ENCODE data around the gene DNAJB7. TPM values are rescaled to one million over a fixed set of nuclear protein-coding genes. Genes with fewer than 3 reads are reported as not detected.

DNAJB7 gene
- total RNA-seq, 1 experiment from 2014 or later, result not detected

DNA sequence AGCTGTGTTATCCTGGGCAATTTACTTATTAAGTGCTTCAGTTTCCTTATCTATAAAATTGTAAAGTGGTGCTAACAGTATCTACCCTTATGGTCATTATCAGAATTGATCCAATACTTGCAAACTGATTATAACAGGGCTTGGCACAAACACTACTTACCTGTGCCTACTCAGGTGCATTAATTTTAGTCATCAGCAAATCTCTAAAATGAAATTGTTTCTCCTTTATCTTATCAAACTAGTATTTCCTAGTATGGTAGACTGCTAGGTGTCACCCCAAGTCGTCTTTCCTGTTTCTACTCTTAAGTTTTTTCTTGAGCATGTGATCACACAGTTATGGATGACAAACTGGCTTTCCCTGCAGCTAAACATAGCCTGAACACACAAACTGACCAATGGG lies 38.5 kb downstream of the DNAJB7 start (continued):
- TF ChIP-seq ZNF219 (CRISPR knock-in tag; IDR thresholded peaks at IDR 0.05; ENCODE audit: borderline replicate concordance) (no peak), NR1H2 (CRISPR knock-in tag; IDR thresholded peaks at IDR 0.05) (no peak), SMAD3 (CRISPR knock-in tag; IDR thresholded peaks at IDR 0.05; ENCODE audit: borderline replicate concordance) (no peak), ZNF232 (CRISPR knock-in tag; IDR thresholded peaks at IDR 0.05) (no peak), TEAD1 (CRISPR knock-in tag; IDR thresholded peaks at IDR 0.05) (no peak), SMAD4 (CRISPR knock-in tag; IDR thresholded peaks at IDR 0.05) (no peak), HMGA2 (CRISPR knock-in tag; IDR thresholded peaks at IDR 0.05) (no peak)
- TF ChIP-seq, protein P1, sequence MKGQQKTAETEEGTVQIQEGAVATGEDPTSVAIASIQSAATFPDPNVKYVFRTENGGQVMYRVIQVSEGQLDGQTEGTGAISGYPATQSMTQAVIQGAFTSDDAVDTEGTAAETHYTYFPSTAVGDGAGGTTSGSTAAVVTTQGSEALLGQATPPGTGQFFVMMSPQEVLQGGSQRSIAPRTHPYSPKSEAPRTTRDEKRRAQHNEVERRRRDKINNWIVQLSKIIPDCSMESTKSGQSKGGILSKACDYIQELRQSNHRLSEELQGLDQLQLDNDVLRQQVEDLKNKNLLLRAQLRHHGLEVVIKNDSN (CRISPR knock-in tag; IDR thresholded peaks at IDR 0.05), result no peak

GRCh38 chr22:40819599-40820140 lies 42.2 kb downstream of the DNAJB7 start:
- DNase-seq (ENCODE audit: low spot score) (no peak), ATAC-seq (no peak)
- POLR2A ChIA-PET, result interaction anchor here (0.6 to 0.9 kb wide), 2 partner anchors 37 to 932 kb away, joined by 3 to 5 read pairs; partner anchors contain the start of gene XPNPEP3
- CTCF ChIA-PET, result interaction anchor here (0.6 to 1.4 kb wide), 5 partner anchors 125 to 281 kb away, joined by 3 to 7 read pairs (median 3); no protein-coding TSS in a partner anchor
- TF ChIP-seq, protein P2, sequence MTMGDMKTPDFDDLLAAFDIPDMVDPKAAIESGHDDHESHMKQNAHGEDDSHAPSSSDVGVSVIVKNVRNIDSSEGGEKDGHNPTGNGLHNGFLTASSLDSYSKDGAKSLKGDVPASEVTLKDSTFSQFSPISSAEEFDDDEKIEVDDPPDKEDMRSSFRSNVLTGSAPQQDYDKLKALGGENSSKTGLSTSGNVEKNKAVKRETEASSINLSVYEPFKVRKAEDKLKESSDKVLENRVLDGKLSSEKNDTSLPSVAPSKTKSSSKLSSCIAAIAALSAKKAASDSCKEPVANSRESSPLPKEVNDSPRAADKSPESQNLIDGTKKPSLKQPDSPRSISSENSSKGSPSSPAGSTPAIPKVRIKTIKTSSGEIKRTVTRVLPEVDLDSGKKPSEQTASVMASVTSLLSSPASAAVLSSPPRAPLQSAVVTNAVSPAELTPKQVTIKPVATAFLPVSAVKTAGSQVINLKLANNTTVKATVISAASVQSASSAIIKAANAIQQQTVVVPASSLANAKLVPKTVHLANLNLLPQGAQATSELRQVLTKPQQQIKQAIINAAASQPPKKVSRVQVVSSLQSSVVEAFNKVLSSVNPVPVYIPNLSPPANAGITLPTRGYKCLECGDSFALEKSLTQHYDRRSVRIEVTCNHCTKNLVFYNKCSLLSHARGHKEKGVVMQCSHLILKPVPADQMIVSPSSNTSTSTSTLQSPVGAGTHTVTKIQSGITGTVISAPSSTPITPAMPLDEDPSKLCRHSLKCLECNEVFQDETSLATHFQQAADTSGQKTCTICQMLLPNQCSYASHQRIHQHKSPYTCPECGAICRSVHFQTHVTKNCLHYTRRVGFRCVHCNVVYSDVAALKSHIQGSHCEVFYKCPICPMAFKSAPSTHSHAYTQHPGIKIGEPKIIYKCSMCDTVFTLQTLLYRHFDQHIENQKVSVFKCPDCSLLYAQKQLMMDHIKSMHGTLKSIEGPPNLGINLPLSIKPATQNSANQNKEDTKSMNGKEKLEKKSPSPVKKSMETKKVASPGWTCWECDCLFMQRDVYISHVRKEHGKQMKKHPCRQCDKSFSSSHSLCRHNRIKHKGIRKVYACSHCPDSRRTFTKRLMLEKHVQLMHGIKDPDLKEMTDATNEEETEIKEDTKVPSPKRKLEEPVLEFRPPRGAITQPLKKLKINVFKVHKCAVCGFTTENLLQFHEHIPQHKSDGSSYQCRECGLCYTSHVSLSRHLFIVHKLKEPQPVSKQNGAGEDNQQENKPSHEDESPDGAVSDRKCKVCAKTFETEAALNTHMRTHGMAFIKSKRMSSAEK (CRISPR knock-in tag; IDR thresholded peaks at IDR 0.05; ENCODE audit: borderline replicate concordance), result 0 out of 2 replicates have a peak, but pooled peaks have one; percentile 3
- no peak for TF ChIP-seq GRHL2 (CRISPR knock-in tag; IDR thresholded peaks at IDR 0.05; ENCODE audit: insufficient replicate concordance, severe bottlenecking)
- H3K27ac Mint-ChIP-seq, result peak overlapping the region; percentile 83
- no peaks in the 10 kb centered on the region for H3K27me3 Mint-ChIP-seq (ENCODE audit: low read depth)
- no peaks in the 10 kb centered on the region for H3K9me3 Mint-ChIP-seq
- H3K36me3 Mint-ChIP-seq, result peaks cover 20% of the 10 kb centered on the region
- H3K4me1 Mint-ChIP-seq, result peaks cover 24% of the 10 kb centered on the region
- peak overlapping the region; percentile 92 for H3K4me3 Mint-ChIP-seq

- H3K4me1 Mint-ChIP-seq, result peaks cover 24% of the 10 kb centered on the region
- POLR2A ChIA-PET, result interaction anchor here (0.6 to 0.9 kb wide), 5 partner anchors 11 to 932 kb away, joined by 3 to 5 read pairs (median 3); partner anchors contain the start of gene XPNPEP3
- CTCF ChIA-PET, result interaction anchor here (0.5 to 1.4 kb wide), 9 partner anchors 58 to 280 kb away, joined by 3 to 9 read pairs (median 3); no protein-coding TSS in a partner anchor
- TF ChIP-seq SOX15 (CRISPR knock-in tag; IDR thresholded peaks at IDR 0.05) (no peak), ETV6 (CRISPR knock-in tag; IDR thresholded peaks at IDR 0.05) (0 out of 2 replicates have a peak, but pooled peaks have one; percentile 34), SP1 (CRISPR knock-in tag; conservative IDR thresholded peaks at IDR 0.05) (peak; percentile 69), NFYB (CRISPR knock-in tag; conservative IDR thresholded peaks at IDR 0.05; ENCODE audit: low read depth) (peak; percentile 76), ATF6 (CRISPR knock-in tag; IDR thresholded peaks at IDR 0.05) (no peak), FOXP1 (CRISPR knock-in tag; IDR thresholded peaks at IDR 0.05; ENCODE audit: borderline replicate concordance) (peak; percentile 66; the same call in 1 of the 2 replicates), NR2C2 (CRISPR knock-in tag; IDR thresholded peaks at IDR 0.05) (peak; percentile 87), GABPB1 (CRISPR knock-in tag; IDR thresholded peaks at IDR 0.05) (peak; percentile 74)
- TF ChIP-seq, protein P1 (CRISPR knock-in tag; IDR thresholded peaks at IDR 0.05), result peak; percentile 14; the same call in 1 of the 2 replicates
- TF ChIP-seq, protein P3, sequence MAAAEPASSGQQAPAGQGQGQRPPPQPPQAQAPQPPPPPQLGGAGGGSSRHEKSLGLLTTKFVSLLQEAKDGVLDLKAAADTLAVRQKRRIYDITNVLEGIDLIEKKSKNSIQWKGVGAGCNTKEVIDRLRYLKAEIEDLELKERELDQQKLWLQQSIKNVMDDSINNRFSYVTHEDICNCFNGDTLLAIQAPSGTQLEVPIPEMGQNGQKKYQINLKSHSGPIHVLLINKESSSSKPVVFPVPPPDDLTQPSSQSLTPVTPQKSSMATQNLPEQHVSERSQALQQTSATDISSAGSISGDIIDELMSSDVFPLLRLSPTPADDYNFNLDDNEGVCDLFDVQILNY (CRISPR knock-in tag; IDR thresholded peaks at IDR 0.05), result peak; percentile 55; the same call in 1 of the 2 replicates
- TF ChIP-seq, protein P4, sequence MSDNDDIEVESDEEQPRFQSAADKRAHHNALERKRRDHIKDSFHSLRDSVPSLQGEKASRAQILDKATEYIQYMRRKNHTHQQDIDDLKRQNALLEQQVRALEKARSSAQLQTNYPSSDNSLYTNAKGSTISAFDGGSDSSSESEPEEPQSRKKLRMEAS (CRISPR knock-in tag; IDR thresholded peaks at IDR 0.05), result peak; percentile 77
- TF ChIP-seq, protein P5, sequence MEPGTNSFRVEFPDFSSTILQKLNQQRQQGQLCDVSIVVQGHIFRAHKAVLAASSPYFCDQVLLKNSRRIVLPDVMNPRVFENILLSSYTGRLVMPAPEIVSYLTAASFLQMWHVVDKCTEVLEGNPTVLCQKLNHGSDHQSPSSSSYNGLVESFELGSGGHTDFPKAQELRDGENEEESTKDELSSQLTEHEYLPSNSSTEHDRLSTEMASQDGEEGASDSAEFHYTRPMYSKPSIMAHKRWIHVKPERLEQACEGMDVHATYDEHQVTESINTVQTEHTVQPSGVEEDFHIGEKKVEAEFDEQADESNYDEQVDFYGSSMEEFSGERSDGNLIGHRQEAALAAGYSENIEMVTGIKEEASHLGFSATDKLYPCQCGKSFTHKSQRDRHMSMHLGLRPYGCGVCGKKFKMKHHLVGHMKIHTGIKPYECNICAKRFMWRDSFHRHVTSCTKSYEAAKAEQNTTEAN (CRISPR knock-in tag; IDR thresholded peaks at IDR 0.05), result peak; percentile 50; the same call in 1 of the 2 replicates
Measured at GRCh38 chr22:40818747-40819598, 42.9 kb downstream of the DNAJB7 start, which contains the start of gene SLC25A17. Gene SLC25A17 (minus strand): TSS chr22:40819346. CDS start chr22:40819248, 98 bp downstream.

More at GRCh38 chr22:40818747-40819598, 42.9 kb downstream of the DNAJB7 start, which contains the start of gene SLC25A17:
- Mint-ChIP-seq H3K27me3 (ENCODE audit: low read depth) (no peaks in the 10 kb centered on the region), H3K36me3 (peaks cover 19% of the 10 kb centered on the region), H3K9me3 (no peaks in the 10 kb centered on the region), H3K27ac (peak within 1 kb of the TSS; percentile 83), H3K4me3 (peak within 1 kb of the TSS; percentile 92)
- ATAC-seq, result peak; percentile 97
- DNase-seq (ENCODE audit: low spot score), result peak; percentile 91
